ENCODE data around the gene ASXL1. TPM values are rescaled to one million over a fixed set of nuclear protein-coding genes. Genes with fewer than 3 reads are reported as not detected.
"Not testable (repeated sequence)": the region's sequence is repeated elsewhere in the genome, so short reads cannot be mapped to it uniquely, and the experiment has no call there.

The ASXL1 gene
- total RNA-seq, 2 donors from 2014 or later, result 38.8 to 40.4 TPM

DNA sequence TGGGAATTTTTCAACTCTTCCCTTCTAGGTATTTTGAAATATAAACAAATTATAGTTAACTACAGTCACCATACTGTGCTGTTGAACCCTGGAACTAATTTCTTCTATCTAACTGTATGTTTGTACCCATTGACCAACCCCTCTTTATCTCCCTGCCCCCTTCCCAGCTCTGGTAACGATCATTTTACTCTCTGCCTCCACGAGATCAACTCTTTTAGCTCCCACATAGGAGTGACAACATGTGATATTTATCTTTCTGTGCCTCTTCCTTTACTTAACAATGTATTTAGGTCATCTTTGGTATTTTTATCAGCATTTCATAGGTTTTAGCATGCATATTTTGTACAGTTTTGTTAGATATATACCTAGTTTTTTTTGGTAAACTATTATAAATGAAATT lies 45.9 kb downstream of the ASXL1 start:
- no peak for DNase-seq
- H3K27ac ChIP-seq, result no peak overlapping the region
- intact Hi-C loops (cut with DNase I), result no loop called here
- H3K4me1 ChIP-seq, result no peaks in the 10 kb centered on the region
- no peaks in the 10 kb centered on the region for H3K36me3 ChIP-seq
- TF ChIP-seq, protein P1, sequence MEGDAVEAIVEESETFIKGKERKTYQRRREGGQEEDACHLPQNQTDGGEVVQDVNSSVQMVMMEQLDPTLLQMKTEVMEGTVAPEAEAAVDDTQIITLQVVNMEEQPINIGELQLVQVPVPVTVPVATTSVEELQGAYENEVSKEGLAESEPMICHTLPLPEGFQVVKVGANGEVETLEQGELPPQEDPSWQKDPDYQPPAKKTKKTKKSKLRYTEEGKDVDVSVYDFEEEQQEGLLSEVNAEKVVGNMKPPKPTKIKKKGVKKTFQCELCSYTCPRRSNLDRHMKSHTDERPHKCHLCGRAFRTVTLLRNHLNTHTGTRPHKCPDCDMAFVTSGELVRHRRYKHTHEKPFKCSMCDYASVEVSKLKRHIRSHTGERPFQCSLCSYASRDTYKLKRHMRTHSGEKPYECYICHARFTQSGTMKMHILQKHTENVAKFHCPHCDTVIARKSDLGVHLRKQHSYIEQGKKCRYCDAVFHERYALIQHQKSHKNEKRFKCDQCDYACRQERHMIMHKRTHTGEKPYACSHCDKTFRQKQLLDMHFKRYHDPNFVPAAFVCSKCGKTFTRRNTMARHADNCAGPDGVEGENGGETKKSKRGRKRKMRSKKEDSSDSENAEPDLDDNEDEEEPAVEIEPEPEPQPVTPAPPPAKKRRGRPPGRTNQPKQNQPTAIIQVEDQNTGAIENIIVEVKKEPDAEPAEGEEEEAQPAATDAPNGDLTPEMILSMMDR (IDR thresholded peaks at IDR 0.05), result no peak
- H3K9me3 ChIP-seq, result no peaks in the 10 kb centered on the region
- H3K27me3 ChIP-seq, result no peaks in the 10 kb centered on the region
- no peak overlapping the region for H3K9ac ChIP-seq (ENCODE audit: low read depth in 2 of 2, low read length in 2 of 2)
- H3K4me3 ChIP-seq, result no peak overlapping the region

DNA sequence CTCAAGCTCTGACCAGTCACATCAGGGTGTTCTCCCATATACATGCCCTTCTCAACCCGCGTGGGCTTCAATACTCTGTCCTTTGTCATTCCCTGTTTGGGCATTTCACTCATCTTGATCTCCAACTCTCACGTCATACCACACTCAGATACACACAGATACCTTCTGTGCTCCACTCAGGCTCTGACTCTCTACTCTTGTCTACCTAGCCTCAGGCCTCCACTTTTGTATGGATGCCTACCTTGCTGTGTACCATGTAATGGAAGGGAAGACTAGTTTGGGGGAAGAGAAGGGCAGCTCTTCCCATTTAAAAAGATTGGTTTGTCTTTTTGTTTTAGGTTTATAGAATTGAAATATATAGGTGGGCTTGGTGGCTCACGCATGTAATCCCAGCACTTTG lies 48.6 kb downstream of the ASXL1 start:
- Histone ChIP-seq H3K27me3 (no peaks in the 10 kb centered on the region), H3K9ac (ENCODE audit: low read depth in 2 of 2, low read length in 2 of 2) (no peak overlapping the region), H3K9me3 (no peaks in the 10 kb centered on the region), H3K27ac (no peak overlapping the region), H3K4me3 (no peak overlapping the region), H3K36me3 (no peaks in the 10 kb centered on the region), H3K4me1 (no peaks in the 10 kb centered on the region)
- DNase-seq, result no peak
- TF ChIP-seq, protein P1 (IDR thresholded peaks at IDR 0.05), result no peak
- intact Hi-C loops (cut with DNase I), result no loop called here

DNA sequence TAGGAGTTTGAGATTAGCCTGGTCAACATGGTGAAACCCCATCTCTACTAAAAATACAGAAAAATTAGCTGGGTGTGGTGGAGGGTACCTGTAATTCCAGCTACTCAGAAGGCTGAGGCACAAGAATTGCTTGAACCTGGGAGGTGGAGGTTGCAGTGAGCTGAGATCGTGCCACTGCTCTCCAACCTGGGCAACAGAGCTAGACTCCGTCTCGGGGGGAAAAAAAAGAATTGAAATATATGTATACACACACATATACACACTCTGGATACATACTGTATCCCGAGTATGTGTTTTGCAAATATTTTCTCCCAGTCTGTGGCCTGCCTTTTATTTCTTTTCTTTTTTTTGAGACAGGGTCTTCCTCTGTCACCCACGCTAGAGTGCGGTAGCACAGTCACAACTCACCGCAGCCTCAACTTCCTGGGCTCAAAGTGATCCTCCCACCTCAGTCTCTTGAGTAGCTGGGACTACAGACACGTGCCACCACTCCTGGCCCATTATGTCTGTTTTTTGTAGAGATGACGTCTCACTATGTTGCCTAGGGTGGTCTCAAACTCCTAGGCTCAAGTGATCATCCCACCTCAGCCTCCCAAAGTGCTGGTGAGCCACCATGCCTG lies 49.1 kb downstream of the ASXL1 start:
- DNase-seq; H3K36me3 ChIP-seq; H3K4me3 ChIP-seq; H3K27ac ChIP-seq; H3K4me1 ChIP-seq; H3K9ac ChIP-seq (ENCODE audit: low read depth in 2 of 2, low read length in 2 of 2); intact Hi-C loops (cut with DNase I); H3K27me3 ChIP-seq; H3K9me3 ChIP-seq: not testable (repeated sequence)

DNA sequence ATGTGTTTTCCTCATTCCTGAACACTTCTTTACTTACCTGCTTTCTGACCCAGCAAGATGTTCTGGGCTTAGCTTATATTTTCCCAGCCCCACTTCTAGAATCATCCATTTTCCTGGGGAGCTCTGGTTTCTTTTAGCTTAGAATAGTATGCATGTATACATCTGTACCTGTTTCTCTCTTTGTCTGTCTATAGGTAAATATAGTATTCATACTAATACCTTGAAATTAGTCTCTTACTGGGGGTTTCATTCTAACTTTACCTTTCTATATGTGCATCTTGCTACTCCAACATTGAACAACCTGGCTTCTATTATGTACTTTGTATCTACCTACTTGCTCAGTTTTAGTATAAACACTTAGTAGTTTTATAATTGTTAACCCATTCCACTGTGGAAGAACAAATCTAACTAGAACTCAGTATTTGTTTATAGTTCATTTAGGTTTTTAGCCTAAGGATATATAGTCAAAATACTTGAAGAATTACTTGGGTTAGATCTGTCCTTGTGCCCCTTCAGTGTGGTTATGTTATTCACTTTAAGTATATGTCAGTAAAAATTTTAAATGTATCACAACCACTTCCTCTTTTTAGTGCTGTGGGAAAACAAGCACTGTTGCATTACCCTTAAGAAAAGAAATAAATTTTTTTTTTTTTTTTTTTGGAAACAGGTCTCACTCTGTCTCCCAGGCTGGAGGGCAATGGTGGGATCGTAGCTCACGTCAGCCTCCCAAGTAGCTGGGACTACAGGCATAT lies 54.0 kb downstream of the ASXL1 start:
- no peak for DNase-seq
- H3K9me3 ChIP-seq, result no peaks in the 10 kb centered on the region
- no peaks in the 10 kb centered on the region for H3K36me3 ChIP-seq
- H3K27me3 ChIP-seq, result no peaks in the 10 kb centered on the region
- H3K4me1 ChIP-seq, result no peaks in the 10 kb centered on the region
- no peak overlapping the region for H3K9ac ChIP-seq (ENCODE audit: low read depth in 2 of 2, low read length in 2 of 2)
- TF ChIP-seq, protein P1 (IDR thresholded peaks at IDR 0.05), result no peak
- intact Hi-C loops (cut with DNase I), result no loop called here
- no peak overlapping the region for H3K4me3 ChIP-seq
- H3K27ac ChIP-seq, result no peak overlapping the region

DNA sequence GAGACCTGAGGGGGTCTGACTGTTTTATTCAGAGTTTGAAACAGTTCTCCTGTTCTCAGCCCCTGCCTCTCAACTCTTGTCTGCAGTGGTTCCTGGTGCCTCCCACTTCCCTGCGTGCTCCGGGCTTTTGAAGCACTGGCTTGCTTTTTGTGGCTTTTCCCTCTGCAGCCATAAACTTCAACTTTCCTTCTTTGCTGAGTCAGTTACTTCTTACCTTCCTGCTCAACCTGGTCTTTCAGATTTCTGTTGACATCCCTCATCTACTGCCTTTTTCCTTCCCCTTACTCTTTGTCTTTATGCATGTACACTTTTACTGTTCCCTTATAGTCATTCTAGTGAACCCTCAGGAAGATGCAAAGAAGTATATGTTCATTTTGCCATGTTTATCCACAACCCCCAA lies 57.4 kb downstream of the ASXL1 start:
- H3K27me3 ChIP-seq, result no peaks in the 10 kb centered on the region
- no peak overlapping the region for H3K27ac ChIP-seq
- H3K4me1 ChIP-seq, result no peaks in the 10 kb centered on the region
- no peak overlapping the region for H3K9ac ChIP-seq (ENCODE audit: low read depth in 2 of 2, low read length in 2 of 2)
- H3K9me3 ChIP-seq, result no peaks in the 10 kb centered on the region
- TF ChIP-seq, protein P1 (IDR thresholded peaks at IDR 0.05), result no peak
- no peak for DNase-seq
- no peaks in the 10 kb centered on the region for H3K36me3 ChIP-seq
- no peak overlapping the region for H3K4me3 ChIP-seq
- intact Hi-C loops (cut with DNase I), result no loop called here

DNA sequence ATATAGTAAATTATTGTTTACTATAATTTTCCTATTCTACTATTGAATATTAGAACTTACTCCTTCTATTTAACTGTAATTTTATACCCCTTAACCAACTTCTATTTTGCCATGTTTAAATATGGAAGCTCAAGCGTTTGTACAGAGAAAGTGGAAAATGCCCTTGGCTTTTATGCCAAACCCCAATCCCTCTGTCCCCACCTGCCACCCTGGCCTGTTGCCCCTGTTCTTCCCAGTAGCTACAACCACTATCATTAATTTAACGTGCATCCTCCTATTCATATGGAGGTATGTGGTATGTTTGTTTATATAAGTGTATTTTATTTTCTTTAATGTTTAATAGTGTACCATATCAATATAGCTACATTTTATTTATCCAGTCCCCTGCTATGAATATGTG lies 58.1 kb downstream of the ASXL1 start:
- no peaks in the 10 kb centered on the region for H3K27me3 ChIP-seq
- H3K4me3 ChIP-seq, result no peak overlapping the region
- no peak overlapping the region for H3K27ac ChIP-seq
- no peaks in the 10 kb centered on the region for H3K9me3 ChIP-seq
- TF ChIP-seq, protein P1 (IDR thresholded peaks at IDR 0.05), result no peak
- no peaks in the 10 kb centered on the region for H3K4me1 ChIP-seq
- no peak overlapping the region for H3K9ac ChIP-seq (ENCODE audit: low read depth in 2 of 2, low read length in 2 of 2)
- DNase-seq, result no peak
- H3K36me3 ChIP-seq, result no peaks in the 10 kb centered on the region
- intact Hi-C loops (cut with DNase I), result no loop called here

Measured in colonic mucosa (tissue), 4 donors.